NCI-H748 (cell line): ENCODE data around the gene EPHA7.

Experiments
- DNase-seq: peaks from one replicate; lab custom pipeline; 2025; ENCODE audit not compliant: unreplicated experiment; lab: John Stamatoyannopoulos, UW

EPHA7 gene

GRCh38 chr6:93419304-93420162 is at the start of gene EPHA7:
Gene EPHA7, minus strand, starts transcription at chr6:93419559. Its CDS starts 218 bp downstream, at chr6:93419341.
- DNase-seq, result peak; percentile 99

GRCh38 chr6:93468291-93468690 is 48.9 kb upstream of the EPHA7 start:
- DNase-seq, result peak; percentile 41

DNA sequence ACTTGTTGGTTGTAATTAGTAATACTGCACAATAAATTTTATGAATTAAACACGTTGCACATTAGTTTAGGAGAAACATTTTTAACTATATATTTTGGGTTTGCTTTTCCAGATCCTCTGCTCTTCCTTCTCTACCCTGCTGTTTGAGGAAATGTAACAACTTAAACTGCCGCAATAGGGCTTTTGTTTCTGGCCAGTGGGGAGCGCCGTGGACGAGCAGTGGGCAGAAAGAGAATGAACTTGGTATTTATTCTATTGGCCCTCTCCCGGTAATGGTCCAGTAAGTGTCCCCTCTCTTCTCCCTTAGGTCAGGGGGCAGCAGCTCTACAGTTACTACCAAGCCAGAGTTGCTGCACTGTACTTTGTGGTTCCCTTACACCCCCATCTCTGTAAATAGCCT is 35.2 kb upstream of the EPHA7 start:
- no peak for DNase-seq

DNA sequence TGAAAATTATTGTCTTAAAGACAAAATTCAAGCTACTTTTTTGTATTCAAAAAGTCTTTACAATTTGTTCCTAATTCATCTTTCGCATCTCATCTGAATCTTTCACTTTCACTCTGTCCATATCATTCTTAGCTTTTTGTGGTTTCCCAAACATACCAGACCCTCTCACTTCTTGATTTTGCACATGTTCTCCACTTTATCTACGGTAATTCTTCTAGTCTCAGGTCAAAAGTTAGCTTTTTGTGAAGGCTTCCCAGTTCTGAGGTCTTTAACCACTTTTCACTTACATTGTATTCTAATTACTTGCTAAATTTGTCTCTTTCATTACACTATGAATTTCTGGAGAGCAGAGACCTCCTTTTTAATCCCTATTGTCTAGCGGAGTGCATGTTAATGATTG is 34.6 kb upstream of the EPHA7 start:
- DNase-seq, result no peak

- peak; percentile 15 for DNase-seq
These were observed 28.5 kb upstream of the EPHA7 start for GRCh38 chr6:93447874-93448273.

- no peak for DNase-seq
These were observed 18.1 kb upstream of the EPHA7 start for GRCh38 chr6:93437491-93437890.

DNA sequence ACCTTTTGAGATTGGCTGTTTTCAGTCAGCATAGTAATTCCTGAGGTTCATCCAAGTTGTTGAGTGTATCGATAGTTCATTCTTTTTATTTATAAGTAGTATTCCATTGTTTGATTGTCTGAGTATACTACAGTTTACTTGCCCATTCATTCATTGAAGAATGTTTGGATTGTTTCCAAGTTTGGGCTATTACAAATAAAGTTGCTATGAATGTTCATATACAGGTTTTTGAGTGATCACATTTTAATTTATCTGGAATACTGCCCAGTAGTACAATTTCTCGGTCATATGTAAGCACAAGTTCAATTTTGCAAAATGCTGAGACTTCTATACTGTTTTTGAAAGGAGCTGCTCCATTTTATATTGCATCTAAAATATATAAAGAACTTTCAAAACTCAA is 14.2 kb upstream of the EPHA7 start:
- DNase-seq, result no peak

GRCh38 chr6:93424303-93425064 is 5.1 kb upstream of the EPHA7 start:
- no peak for DNase-seq

GRCh38 chr6:93423542-93423941 is 4.2 kb upstream of the EPHA7 start:
- peak; percentile 86 for DNase-seq

DNA sequence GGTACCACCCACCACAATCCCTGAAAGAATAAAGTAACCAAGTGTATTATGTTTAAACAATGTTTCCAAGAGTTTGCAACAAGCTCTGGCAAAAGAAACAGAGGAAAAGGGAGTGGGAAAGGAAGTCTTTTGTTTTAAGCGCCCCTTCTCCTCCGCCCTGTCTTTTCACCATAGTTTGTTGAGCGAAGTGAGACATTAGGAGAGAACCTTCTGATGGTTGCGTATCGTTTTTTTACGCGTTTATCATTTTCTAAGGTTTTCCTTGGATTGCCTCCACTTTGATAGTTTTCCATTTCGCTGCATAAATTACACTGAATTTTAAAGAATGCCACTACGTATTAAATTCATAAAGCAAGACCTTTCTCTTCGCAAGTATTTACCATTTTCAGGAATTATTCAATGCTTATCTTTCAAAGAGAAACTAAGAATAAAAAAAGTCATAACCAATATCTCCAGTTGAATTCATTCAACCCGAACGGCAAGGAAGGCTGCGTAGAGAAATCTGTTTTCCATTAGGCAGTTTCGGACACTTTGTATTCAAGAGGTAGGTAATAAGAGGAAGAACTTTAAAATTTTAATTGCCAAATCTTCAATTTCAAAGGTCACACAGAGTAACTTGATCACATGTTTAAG is 920 bp upstream of the EPHA7 start:
- DNase-seq, result peak; percentile 72

GRCh38 chr6:93418408-93419303 is 703 bp downstream of the EPHA7 start:
- DNase-seq, result peak; percentile 89

GRCh38 chr6:93418033-93418407 is 1.3 kb downstream of the EPHA7 start:
- DNase-seq, result no peak

DNA sequence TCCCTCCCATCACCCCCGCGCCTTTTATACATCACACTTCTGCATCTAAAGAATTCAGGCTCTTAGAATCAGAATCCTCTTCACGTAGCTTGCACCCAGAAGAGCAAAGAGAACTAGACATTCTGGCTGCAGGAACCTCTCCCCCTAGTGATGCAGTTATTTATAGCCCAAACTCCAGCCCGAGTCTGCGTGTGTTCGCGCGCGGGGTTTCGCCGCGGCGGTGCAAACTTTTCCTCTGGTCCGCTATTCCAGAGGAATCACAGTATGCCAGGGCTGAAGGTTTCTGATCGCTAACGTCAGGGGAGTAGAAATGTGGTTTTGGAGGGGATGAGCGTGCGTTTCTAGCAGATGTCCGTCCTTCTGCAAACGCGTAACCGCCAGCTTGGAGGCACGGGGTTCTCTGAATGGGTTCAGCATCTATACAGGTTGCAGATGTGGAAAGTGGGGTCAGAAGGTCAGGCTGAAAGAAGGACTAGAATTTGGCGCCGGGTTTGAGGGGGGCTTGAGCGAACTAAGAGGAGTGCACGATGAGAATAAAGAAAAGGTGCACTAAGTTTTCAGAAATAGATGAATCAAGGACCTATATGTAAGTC is 1.8 kb downstream of the EPHA7 start:
- peak; percentile 91 for DNase-seq

- peak; percentile 94 for DNase-seq
These were observed 2.6 kb downstream of the EPHA7 start for GRCh38 chr6:93416571-93417420.

GRCh38 chr6:93413190-93413589 is 6.2 kb downstream of the EPHA7 start:
- no peak for DNase-seq

DNA sequence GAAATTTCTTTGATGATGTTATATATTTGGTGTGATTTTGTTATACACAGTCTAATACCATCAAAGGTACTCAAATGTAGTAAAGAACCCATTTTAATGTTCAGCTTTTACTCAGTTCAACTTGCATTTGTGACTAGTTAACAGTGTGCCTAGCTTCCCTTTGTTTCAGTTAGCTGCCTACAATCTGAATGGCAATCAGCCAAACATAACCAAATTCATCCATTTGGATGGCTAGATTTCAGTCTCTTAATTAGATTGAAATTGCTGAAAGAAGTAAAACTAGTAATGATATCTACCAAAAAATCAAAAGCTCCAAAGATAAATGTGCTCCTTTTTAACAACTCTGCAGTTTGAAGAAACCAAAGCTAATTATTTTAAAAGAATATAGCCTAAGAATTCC is 6.9 kb downstream of the EPHA7 start:
- peak; percentile 28 for DNase-seq

DNA sequence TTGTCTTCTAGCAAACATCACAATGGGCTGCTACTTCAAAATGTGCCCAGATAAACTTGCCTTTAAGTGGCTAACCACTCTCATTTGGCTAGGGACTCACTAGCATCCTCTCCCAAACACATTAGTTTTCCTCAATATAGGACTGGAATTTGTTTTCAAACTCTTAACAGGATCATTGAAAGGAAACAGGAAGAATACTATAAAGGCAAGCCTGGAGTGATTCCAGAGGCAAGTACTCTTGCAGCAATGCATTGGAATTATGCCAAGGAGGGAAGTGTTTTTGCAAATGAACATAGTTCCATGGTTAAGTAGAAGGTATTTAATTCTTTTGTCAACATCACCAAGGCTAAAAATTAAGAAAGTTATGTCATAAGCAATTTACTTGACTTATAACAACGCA is 12.2 kb downstream of the EPHA7 start:
- DNase-seq, result peak; percentile 74

GRCh38 chr6:93403390-93403789 is 16.0 kb downstream of the EPHA7 start:
- no peak for DNase-seq

GRCh38 chr6:93398723-93399122 is 20.6 kb downstream of the EPHA7 start:
- peak; percentile 61 for DNase-seq
